ENCODE measurements around the gene PARD3B.

The PARD3B gene

GRCh38 chr2:205589479-205589878, 1044.2 kb downstream of the PARD3B start:
- Histone ChIP-seq H3K27ac (replicated peaks) (no peak overlapping the region), H3K4me3 (replicated peaks; ENCODE audit: insufficient read depth, low read length) (no peak overlapping the region), H3K27me3 (ENCODE audit: insufficient read depth, poor library complexity, severe bottlenecking) (no peaks in the 10 kb centered on the region)
- DNase-seq (ENCODE audit: low read depth in 1 of 2, low spot score in 1 of 2), result no peak
- TF ChIP-seq REST (IDR thresholded peaks at IDR 0.05; ENCODE audit: insufficient replicate concordance, low read depth) (no peak), GABPA (IDR thresholded peaks at IDR 0.05; ENCODE audit: low read depth) (no peak), CTCF (IDR thresholded peaks at IDR 0.05; ENCODE audit: insufficient read depth, low read length) (no peak), POLR2AphosphoS5 (IDR thresholded peaks at IDR 0.05; ENCODE audit: low read depth) (no peak), SPI1 (IDR thresholded peaks at IDR 0.05; ENCODE audit: borderline replicate concordance, low read depth) (no peak)

GRCh38 chr2:205590759-205591158, 1045.5 kb downstream of the PARD3B start:
- Histone ChIP-seq H3K4me3 (replicated peaks; ENCODE audit: insufficient read depth, low read length) (no peak overlapping the region), H3K27ac (replicated peaks) (no peak overlapping the region), H3K27me3 (ENCODE audit: insufficient read depth, poor library complexity, severe bottlenecking) (no peaks in the 10 kb centered on the region)
- DNase-seq (ENCODE audit: low read depth in 1 of 2, low spot score in 1 of 2), result no peak
- TF ChIP-seq POLR2AphosphoS5 (IDR thresholded peaks at IDR 0.05; ENCODE audit: low read depth), result no peak
- no peak for TF ChIP-seq SPI1 (IDR thresholded peaks at IDR 0.05; ENCODE audit: borderline replicate concordance, low read depth)
- no peak for TF ChIP-seq REST (IDR thresholded peaks at IDR 0.05; ENCODE audit: insufficient replicate concordance, low read depth)
- no peak for TF ChIP-seq CTCF (IDR thresholded peaks at IDR 0.05; ENCODE audit: insufficient read depth, low read length)
- no peak for TF ChIP-seq GABPA (IDR thresholded peaks at IDR 0.05; ENCODE audit: low read depth)

- no peak for DNase-seq (ENCODE audit: low read depth in 1 of 2, low spot score in 1 of 2)
- TF ChIP-seq GABPA (IDR thresholded peaks at IDR 0.05; ENCODE audit: low read depth) (no peak), SPI1 (IDR thresholded peaks at IDR 0.05; ENCODE audit: borderline replicate concordance, low read depth) (no peak), POLR2AphosphoS5 (IDR thresholded peaks at IDR 0.05; ENCODE audit: low read depth) (no peak), CTCF (IDR thresholded peaks at IDR 0.05; ENCODE audit: insufficient read depth, low read length) (no peak), REST (IDR thresholded peaks at IDR 0.05; ENCODE audit: insufficient replicate concordance, low read depth) (no peak)
- peaks cover 1% of the 10 kb centered on the region for H3K27me3 ChIP-seq (ENCODE audit: insufficient read depth, poor library complexity, severe bottlenecking)
Measured at GRCh38 chr2:205593891-205594290, 1048.6 kb downstream of the PARD3B start.

More at GRCh38 chr2:205593891-205594290, 1048.6 kb downstream of the PARD3B start:
- H3K4me3 ChIP-seq (replicated peaks; ENCODE audit: insufficient read depth, low read length), result no peak overlapping the region
- H3K27ac ChIP-seq (replicated peaks), result no peak overlapping the region
